Left lung (tissue), 10 donors: ENCODE data around the gene LDLRAD3. TPM values are rescaled to one million over a fixed set of nuclear protein-coding genes. Genes with fewer than 3 reads are reported as not detected.

Experiments used
- ATAC-seq: fragments of 200-7000 bp; cut with Tn5 transposase; one replicate; pipeline ENCODE4 v1.9.1; 2020; ENCODE audit warnings: moderate library complexity
- DNase-seq, 4 donors: peaks; one replicate each; pipeline ENCODE4 v3.0.0-alpha.2; 2013 to 2020
- H3K27ac ChIP-seq, 2 donors: fragments of 200-600 bp; sonication (generic) in 1 of 2; one replicate each; pipeline versions ENCODE4 v1.5.0 to v1.8.0; 2020 to 2021
- H3K27me3 ChIP-seq, 2 donors: fragments of 200-600 bp; sonication (generic) in 1 of 2; one replicate each; pipeline versions ENCODE4 v1.5.0 to v1.8.0; 2020 to 2021
- H3K36me3 ChIP-seq, 2 donors: fragments of 200-600 bp; sonication (generic) in 1 of 2; one replicate each; pipeline versions ENCODE4 v1.5.0 to v1.8.0; 2020 to 2021
- H3K4me1 ChIP-seq, 2 donors: fragments of 200-600 bp; one replicate each; pipeline ENCODE4 v1.8.0; 2021
- H3K4me3 ChIP-seq, 2 donors: fragments of 200-600 bp; sonication (generic) in 1 of 2; one replicate each; pipeline versions ENCODE4 v1.5.0 to v1.8.0; 2020 to 2021; ENCODE audit warnings: mild to moderate bottlenecking in 1 of 2
- H3K9me3 ChIP-seq, 2 donors: fragments of 200-600 bp; sonication (generic) in 1 of 2; one replicate each; pipeline versions ENCODE4 v1.5.0 to v1.8.0; 2020 to 2021
- CTCF ChIP-seq, 2 donors: fragments of 200-600 bp; sonication (generic) in 1 of 2; IDR thresholded peaks; one replicate each; pipeline versions ENCODE4 v1.5.0 to v1.8.0; 2021; ENCODE audit warnings: antibody characterized with exemption in 2 of 2
- intact Hi-C, 2 donors: fragments of 100-400 bp; cut with DNase I; formaldehyde crosslinking; loops; one replicate each; pipeline versions ENCODE4 v1.11.2 to v1.14.2; 2022
- polyA plus RNA-seq, 6 donors: library from polyadenylated mRNA; unstranded; fragments of 120-200 nt; gene quantifications; one replicate each; pipeline ENCODE4 v1.2.1, GENCODE V29; 2013; ENCODE audit not compliant: insufficient read length in 6 of 6
- total RNA-seq, 2 donors: library from RNA; stranded (reverse); fragmentation: NEBNext Ultra II Directional; extraction: Animal tissue kit (Norgen Biotek cat#: 25700); gene quantifications; one replicate each; pipeline ENCODE4 v1.2.1, GENCODE V29; 2021
- donor health status: DM: no; HTN: yes; CAD: no.
- donor health status: DM: no; HTN: no; CAD: no.

The LDLRAD3 gene
- total and polyA plus RNA-seq, 8 donors = 7.1 to 18.2 (median 16.8) TPM

- Histone ChIP-seq H3K4me3 (no peak overlapping the region), H3K36me3 (no peaks in the 10 kb centered on the region), H3K4me1 (no peaks in the 10 kb centered on the region), H3K27me3 (no peaks in the 10 kb centered on the region), H3K27ac (no peak overlapping the region), H3K9me3 (no peaks in the 10 kb centered on the region)
- ATAC-seq (no peak), DNase-seq (no peak)
- intact Hi-C loops = loop anchor here in 1 of 2 donors (10.0 kb wide), 1 partner anchor 218 kb away; no protein-coding TSS in a partner anchor
- TF ChIP-seq CTCF (IDR thresholded peaks at IDR 0.05) = no peak
Measured at GRCh38 chr11:36046932-36047331, 103.1 kb downstream of the LDLRAD3 start.

DNA sequence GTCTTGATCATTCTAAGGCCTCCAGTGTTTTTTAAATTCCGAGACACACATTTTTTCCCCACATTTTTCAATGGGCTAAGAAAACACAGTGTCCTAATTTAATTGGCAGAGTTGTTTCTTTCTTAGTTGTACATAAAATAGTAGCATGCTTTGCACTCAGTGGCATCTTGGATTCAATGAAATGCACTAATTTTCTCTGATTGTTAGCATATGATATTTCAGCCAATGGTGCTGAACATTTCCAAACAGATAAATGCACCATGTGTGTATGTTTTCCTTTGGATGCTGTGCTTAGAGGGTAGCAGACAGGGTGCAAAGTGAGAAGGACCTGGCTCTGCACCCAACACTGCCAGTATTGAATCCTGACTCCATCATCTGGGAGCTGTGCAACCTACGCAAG is 103.5 kb downstream of the LDLRAD3 start:
- Histone ChIP-seq H3K4me1 (no peaks in the 10 kb centered on the region), H3K27me3 (no peaks in the 10 kb centered on the region), H3K36me3 (no peaks in the 10 kb centered on the region), H3K27ac (no peak overlapping the region), H3K4me3 (no peak overlapping the region), H3K9me3 (no peaks in the 10 kb centered on the region)
- intact Hi-C loops = loop anchor here in 1 of 2 donors (10.0 kb wide), 1 partner anchor 217 kb away; no protein-coding TSS in a partner anchor
- TF ChIP-seq CTCF (IDR thresholded peaks at IDR 0.05) = no peak
- DNase-seq (no peak), ATAC-seq (no peak)

DNA sequence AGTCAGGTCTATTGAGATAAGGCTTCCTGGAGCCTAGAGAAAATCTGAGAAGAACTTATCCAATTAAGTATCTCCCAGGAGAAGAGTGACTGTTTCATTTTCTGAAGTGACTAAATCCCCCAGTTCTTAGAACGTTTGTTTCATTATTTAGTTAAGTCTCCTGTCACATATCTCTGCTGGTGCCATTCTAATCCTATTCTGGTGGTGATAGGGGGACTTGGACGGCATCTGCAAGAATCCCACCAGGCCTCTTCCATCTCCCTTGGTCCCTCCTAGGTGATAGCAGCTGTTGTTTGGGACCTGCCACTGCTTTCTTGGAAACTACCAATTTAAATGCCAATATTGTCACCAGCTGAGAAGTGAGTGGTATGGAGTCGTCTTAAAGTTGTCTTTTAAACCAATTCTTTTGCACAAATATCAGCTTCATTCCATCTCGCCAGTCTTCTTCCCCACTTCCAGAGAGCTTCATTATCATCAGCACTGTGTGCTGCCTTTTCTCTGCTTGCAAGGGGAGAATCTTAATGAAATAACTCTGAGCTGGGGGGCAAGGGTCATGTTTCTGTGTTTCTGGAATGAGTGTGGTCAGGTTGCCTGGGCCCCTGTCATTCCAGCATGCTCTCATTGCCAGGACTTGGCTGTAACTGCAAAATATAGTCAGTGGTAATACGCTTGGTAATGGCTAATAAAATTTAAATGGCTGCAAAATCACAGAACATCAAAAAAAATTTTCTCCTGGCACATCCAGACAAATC is 104.8 kb downstream of the LDLRAD3 start:
- DNase-seq (no peak), ATAC-seq (no peak)
- Histone ChIP-seq H3K36me3 (no peaks in the 10 kb centered on the region), H3K27ac (no peak overlapping the region), H3K9me3 (no peaks in the 10 kb centered on the region), H3K4me3 (no peak overlapping the region), H3K27me3 (no peaks in the 10 kb centered on the region), H3K4me1 (no peaks in the 10 kb centered on the region)
- intact Hi-C loops = loop anchor here in 1 of 2 donors (10.0 kb wide), 1 partner anchor 216 kb away; no protein-coding TSS in a partner anchor
- no peak for TF ChIP-seq CTCF (IDR thresholded peaks at IDR 0.05)

GRCh38 chr11:36051235-36052144 is 107.6 kb downstream of the LDLRAD3 start:
- DNase-seq = no peak
- ATAC-seq = no peak
- Histone ChIP-seq H3K9me3 (no peaks in the 10 kb centered on the region), H3K4me1 (no peaks in the 10 kb centered on the region), H3K36me3 (no peaks in the 10 kb centered on the region), H3K27ac (no peak overlapping the region), H3K4me3 (no peak overlapping the region), H3K27me3 (no peaks in the 10 kb centered on the region)
- no peak for TF ChIP-seq CTCF (IDR thresholded peaks at IDR 0.05)
- intact Hi-C loops = no loop called here

DNA sequence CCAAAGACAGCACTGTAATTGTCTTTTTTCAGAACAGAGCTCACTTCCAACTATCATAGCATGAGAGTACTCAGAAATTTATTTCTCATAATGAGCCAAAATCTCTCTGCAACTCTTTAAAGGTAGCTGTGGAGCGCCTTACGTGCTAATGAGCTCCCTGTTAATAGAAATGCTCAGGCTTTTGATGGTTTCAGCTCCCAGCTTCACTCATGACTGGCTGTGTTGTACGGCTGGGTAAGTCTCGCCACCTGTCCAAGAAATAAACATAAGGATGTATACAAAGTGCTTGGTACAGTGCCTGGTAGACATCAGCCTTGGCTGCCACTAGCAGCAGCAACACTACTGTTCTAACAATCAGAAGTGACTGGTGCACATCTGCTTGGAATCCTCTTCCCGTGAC is 109.4 kb downstream of the LDLRAD3 start:
- no peak for DNase-seq
- Histone ChIP-seq H3K4me3 (no peak overlapping the region), H3K9me3 (no peaks in the 10 kb centered on the region), H3K27ac (no peak overlapping the region), H3K4me1 (peaks cover 0 to 6% of the 10 kb centered on the region in 2 donors), H3K27me3 (no peaks in the 10 kb centered on the region), H3K36me3 (no peaks in the 10 kb centered on the region)
- intact Hi-C loops = no loop called here
- no peak for ATAC-seq
- TF ChIP-seq CTCF (IDR thresholded peaks at IDR 0.05) = no peak
